NK-92 treated with Interleukin-12 subunit alpha and Interleukin-12 subunit beta, amount 100 ng/mL, for 24 hours (cell line): ENCODE measurements around the gene FREM2.

Experiments used
- DNase-seq: peaks from one replicate; lab custom pipeline; 2025; lab: John Stamatoyannopoulos, UW

Gene FREM2

DNA sequence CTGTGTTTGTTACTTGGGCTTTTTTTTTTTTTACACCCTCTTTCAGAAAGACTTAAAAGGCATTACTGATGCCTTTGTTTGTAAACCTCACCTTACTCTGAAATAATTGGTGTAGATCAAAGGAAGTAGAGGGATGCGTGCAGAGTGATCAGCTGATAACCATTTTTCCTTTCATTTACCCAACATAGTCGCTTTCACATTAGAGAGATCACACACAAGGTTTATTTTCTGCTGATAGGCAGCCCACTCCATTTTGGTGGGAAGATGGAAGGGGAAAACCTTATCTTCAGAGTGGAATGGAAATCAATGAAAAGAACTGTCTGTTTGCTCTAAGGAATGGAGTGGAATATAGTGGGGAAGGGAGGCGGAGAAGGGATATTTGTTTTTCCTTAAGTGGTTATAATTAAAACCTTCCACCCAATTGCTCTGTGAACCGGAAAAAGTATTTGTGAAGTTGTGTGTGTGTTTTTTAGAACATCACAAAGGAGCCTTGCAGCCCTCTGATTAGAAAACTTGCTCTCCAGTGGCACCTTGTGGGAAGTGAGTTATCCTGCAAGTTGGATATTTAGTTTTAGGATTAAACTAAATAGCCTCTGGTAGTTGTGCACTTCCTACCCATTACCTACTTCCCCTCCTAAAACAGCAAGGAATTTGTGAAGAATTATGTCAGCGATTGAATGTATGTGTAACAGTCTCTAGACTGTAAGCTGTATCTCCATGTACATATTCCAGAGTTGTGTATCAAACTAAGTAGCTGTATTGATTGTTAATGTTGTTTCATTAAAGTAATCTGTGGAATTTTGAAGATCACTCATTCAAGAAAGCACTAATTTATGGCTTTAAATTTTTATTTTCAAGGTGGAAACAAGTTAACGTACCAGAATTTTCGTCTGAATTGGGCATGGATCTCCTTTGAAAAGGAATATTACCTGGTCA lies 76.8 kb downstream of the FREM2 start:
- no peak for DNase-seq

DNA sequence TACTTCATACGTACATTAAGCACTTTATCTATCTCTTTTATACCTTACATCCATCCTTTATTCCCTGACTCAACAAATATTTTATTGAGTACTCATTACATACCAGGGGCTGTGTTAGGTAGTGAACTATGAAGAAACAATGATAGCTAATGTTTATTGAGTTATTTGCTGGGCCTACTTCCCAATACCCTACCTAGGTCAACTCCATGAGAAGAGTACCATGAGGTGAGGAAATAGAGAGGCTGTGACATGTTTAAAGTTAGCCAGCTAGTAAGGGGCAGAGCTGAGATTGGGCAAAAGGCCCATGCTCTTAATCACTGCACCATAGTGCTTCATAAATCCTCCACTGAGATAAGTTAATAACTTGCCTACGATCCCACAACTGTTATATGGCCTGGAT lies 79.9 kb downstream of the FREM2 start:
- DNase-seq: no peak

DNA sequence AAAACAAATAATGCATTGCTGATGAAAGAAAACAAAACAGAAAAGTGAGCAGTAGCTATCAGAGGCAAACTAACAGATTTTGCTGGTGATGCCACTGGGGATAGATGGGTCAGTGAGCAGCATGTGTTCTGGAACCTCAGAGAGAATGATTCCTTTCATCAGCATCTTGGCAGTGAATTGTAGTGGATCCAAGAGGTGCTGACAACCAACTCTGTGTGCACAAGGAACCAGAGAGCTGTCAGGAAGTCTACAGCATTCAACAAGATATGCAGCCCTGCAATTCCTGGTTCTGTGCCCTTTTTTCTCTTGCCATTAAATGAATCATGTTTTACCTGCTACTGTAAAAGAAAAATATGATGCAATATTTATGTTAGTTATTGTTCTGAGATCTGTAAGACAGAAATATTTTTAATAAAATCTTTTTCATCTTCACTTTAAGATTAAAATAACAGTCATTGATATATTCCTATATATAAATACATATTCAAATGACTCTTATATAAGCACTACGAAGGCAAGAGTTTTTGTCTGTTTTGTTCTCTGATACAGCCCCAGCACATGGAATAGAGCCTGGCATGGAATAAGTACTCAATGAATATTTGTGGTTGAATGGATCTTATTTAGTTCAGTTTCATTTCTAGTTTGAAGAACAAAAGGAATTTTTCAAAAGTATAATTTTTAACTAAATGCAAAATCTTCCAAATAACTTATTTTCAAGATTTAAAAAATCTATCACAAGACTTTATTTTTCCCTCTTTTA lies 80.8 kb downstream of the FREM2 start:
- no peak for DNase-seq

DNA sequence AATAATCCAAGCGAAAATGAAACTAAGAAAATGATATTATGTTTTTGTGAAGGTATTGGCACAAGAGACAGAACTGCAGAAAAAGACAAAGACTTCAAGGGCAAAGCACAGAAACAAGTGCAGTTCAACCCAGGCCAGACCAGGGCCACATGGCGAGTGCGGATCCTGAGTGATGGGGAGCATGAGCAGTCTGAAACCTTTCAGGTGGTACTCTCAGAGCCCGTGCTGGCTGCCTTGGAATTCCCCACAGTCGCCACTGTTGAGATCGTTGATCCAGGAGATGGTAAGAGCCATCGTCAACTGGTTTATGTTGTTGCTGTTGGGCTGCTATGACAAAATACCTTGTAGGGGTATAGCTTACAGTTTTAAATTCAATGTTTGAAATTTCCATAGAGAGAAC lies 82.6 kb downstream of the FREM2 start:
- no peak for DNase-seq

DNA sequence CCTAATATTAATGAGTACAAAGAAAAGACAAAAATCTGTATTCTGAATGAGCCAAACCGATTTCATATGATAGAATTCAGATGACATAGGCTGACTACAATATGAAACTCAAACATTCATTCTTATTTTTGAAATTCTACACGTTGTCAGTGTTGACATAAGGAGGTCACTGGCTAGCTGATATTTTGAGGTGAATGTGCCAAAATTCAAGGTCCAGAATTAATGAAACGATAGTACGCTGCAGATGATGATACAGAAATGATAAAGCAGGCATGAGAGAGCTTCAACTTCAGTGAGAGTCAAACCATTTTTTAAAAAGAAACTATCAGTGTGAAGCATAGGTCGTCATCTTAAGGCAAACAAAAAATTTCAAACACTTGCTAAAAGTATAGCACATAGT lies 88.2 kb downstream of the FREM2 start:
- no peak for DNase-seq

DNA sequence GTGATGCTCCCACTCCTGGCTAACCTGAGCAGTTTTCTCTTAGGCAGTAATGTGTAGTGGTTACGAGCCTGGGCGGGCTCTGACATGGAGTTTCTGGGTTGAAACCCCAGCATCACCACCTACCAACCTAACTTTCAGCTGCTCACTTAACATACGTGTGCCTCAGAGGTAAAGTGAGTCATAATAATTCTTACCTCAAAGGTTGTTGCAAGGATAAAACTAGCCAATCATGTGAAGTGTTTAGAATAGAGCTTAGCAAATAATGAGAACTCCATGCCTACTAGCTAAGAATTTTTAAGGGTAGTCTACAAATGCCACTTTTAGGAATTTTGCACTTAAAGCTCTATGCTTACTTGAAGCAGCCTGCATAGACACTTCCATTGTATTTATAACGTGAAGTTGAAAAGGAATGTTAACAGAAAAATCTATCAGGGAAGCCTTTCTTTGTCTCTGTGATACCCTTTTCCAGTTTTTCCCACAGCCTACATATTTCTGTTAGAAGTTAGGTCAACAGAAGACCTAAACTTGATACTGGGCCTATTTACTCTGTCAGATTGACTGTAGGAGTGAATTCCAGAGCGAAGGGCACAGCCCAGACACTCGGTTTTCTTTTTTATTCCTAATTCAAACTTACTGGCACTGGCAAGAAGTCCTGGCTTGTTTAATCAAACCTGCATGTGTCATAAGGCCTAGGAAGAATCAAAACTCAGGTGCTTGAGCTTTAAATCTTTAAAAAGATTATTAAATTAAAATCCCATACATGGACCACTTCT lies 90.7 kb downstream of the FREM2 start:
- DNase-seq: no peak

DNA sequence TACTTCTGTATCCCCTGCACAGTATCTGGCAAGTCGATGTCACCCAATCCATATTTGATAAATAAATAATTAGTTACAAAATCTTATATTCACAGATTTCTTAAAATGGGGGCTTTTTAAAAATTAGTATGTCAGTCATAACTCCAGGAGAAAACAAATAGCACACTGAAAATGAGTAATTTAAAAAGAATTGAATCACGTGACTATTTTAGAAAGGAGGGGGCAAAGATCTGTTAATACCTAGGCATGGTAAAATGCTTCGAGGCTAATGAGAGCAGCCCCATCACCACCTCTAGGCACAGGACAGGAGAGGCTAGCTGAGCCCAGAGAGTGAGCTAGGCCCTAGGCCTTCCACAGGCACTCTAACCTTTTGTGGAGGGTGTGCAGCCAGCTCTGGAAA lies 94.7 kb downstream of the FREM2 start:
- DNase-seq: no peak

DNA sequence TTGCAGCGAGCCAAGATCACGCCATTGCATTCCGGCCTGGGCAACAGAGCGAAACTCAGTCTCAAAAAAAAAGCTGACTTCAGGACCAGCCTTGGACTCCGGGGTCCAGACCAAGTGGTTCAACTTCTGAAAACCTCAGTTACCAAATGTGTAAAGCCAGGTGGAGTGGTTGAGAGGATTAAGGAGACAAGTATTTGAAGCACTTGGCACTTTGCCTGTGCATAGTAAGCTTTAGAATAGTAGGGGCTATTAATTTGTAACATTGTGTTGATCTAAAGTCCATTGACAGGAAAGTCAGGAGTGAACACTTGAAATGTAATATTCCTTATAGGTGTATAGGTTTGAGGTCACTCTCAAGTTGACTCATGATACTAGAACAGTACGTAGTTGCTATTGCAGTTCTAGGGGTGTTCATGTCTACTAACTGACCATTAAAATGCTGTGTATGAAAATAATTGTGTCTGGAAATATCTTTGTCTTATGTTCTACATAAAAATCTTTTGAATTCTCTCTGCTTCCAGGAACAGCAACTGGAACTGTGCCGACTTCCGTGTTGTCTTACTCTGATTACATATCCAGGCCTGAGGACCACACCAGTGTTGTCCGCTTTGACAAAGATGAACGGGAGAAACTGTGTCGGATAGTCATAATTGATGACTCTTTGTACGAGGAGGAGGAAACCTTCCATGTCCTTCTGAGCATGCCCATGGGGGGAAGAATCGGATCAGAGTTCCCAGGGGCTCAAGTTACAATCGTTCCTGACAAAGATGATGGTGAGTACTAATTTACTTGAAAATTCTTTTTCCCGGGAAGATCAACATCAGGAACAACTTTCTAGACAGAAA lies 97.4 kb downstream of the FREM2 start:
- no peak for DNase-seq

DNA sequence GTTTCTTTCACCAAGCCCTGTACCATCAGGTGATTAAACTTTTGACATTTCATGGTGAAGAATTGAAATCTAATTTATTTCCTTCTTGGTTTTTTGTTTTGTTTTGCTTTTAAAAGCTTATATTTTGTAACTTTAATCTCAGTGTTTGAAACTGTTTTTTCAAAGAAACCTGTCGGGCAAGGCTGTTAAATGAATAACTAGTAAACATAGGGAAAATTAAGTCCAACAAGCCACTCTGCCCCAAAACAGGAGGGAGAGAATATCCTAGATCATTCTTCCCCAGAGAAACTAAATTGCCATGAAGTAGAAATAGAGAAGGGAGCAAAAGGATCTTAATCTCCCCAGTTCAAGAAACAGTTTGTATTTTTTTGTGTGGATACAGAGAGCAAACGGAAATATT lies 98.2 kb downstream of the FREM2 start:
- no peak for DNase-seq

DNA sequence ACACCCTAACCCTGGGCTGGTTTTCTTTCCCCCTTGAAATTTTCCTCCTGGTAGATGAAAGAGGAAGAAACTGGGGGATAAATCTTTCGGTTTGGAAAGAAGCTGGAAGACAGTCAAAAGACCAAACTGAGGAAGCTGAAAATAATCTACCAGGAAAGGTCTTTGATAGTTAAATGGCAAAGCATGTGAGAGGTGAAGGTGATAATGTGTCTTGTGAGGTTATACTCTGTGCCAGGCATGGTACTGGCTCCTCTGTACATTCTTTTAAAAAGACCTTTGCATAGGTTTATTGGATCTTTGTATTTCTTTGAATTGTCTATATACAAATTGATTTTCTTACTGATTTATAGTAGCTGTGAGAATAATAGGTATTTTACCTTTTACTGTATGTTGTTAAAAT lies 98.6 kb downstream of the FREM2 start:
- DNase-seq: no peak

DNA sequence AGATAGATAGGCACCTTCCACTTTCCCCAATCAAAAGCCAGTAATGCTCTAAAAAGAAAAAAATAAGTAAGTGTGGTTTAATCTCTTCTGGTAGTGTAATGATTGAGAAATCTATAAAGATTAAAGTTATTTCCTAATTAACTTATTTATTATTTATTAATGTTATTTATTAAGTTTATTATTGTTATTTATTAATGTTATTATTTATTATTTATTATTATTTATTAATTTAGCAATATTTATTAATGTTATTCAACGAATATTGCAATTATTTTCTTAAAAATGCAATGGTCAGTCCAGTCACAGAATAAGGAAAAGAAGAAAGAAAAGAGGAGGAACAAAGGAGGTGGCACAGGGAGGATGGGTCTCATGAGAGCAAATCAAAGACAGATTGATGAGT lies 100.7 kb downstream of the FREM2 start:
- DNase-seq: no peak

DNA sequence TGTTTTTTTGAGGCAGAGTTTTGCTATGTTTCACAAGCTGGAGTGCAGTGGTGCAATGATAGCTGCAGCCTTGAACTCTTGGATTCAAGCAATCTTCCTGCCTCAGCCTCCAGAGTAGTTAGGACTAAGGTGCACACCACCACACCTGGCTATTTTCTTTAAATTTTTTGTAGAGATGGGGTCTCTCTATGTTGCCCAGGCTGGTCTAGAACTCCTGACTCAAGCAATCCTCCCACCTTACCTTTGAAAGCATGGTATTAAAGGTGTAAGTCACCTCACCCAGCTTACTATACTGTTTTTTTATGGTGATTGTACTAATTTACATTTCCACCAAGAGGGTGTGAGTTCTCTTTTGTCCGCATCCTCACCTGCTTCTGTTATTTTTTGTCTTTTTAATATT lies 110.0 kb downstream of the FREM2 start:
- no peak for DNase-seq

DNA sequence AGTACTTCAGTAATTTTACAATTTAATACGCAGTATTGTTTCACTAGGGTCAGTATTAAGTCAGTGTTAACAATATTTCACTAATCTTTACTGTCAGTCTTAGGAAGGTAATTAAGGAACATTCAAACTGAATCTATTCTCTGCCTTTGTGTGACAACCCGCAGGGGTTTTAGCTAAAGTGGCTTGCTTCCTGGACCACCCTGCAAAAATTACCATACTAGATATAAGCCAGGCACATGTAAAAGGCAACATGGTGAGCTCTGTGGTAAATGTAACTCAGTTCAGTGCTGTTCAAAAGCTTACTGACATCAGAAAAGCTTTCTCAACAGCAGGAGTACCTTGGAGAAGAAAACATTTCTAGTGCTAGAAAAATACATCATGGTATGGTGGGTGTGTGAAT lies 116.7 kb downstream of the FREM2 start:
- DNase-seq: no peak

DNA sequence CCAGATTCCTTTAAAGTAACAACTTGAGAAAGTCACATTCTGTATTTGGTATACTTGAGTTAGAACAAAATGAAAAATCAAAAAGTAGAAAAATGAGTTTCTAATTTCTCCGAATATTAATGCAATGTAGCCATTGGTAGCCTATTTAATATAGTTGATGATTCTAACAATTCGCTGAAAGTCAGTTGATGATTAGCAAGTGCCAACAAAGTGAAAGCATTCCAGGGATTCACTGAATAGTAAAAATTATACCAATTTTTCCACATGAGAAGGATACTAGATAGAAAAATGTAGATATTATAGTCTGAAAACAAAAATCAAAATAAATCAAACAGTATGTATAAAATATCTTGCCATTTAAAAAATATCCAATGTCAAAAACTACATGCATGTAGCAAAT lies 117.2 kb downstream of the FREM2 start:
- no peak for DNase-seq

DNA sequence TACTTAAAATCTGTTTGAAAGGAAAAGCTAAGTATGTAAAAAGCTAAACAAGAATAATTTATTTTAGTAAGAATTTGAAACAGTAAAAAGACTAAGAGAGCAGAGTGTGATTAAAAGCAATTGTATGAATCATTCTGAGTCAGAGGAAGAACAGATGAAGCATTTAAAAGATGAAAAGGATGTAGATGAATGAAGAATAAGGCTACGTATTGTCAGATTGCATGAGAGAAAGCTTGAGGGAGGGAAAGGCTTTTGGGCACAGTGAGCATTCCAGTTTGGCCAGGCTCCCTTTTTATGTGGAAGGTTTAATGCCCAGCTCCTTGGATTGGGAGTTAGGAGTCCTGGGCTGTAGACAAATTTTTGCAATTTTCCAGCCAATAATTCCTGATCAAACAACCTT lies 117.7 kb downstream of the FREM2 start:
- DNase-seq: no peak

DNA sequence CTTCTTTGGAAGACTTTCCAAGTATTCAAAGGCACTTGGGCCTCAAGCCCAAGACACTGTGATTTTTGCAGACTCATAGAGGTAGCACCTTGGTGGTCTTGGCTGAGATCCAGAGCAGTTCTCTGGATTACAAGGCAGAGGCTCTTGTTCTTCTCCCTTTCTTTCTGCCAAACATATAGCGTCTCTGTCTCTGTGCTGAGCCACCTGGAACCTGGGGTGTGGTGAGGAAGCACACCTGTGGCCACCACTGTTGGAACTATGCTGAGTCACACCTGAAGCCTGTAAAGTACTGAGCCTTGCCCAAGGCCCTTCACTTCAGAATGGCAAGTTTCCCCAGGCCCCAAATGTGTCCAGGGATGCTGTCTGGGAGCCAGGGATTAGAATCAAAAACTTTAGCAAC lies 127.5 kb downstream of the FREM2 start:
- DNase-seq: no peak

DNA sequence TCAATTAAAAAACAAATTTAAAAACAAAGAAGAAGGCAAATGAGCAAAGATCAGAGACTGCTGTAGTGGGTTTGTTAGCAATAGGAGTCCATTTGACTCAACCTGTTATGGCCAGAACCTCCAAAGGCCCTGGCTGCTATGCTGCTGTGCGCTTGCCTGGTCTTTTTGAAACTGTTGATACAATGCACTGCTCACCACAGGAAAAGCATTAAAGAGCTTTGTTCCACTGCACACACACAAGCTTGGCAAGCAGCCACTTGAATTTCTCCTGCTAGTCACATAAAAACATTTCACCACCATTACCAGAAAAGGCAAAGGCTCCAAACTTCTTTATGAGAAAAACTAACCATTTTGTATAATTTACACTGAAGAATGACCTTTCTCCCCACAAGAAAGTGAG lies 132.2 kb downstream of the FREM2 start:
- no peak for DNase-seq

DNA sequence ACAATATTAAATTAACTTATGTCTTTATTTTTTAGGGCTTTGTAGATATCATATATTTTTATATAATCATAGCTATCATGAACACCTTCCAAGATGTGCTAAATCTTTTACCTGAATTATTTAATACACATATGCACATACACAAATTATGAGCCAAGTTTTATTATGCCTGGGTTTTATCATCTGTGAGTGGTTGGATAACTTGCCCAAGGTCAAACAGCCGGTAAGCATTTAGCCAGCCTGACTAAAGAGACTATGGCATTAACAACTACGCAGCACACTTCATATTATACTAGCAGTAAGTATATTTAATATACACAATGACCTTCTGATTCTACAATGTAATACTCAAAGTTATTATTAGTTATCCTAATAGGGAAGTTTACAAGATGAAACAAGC lies 132.7 kb downstream of the FREM2 start:
- no peak for DNase-seq

DNA sequence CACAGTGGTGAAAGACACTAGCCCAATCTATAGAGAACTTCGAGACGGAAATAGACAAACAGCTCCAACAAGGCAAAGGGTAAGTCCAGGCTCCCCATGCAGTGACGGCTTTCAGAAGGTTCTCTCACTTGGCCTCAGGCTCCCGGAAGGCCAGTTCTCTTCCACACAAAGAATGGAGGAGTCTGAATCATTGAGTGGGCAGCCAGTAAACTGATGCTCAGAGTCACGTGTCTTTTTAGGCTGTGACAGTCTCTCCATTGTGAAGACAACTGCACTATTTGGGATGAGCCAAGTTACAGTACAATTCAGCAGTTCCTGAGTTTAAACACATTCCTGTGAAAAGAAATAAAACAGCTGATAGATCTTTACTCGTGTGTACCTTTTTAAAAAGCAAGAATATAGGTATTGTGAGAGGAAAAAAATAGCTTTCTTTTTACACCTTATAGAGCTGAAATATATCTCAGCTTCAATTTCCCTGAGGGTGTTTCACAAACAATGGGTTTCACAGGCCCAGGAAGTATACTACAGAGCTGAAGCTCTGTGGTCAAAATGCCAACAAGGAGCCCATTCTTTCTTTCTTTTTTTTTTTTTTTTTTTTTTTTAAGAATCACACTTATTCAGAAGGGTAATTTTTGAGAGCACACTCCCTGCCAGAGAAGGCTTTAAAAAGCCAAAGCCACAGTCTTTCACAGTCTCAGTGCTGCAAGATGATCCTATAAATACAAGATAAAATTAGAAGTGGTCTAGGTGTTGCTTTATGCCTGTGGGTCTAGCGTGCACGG lies 135.1 kb downstream of the FREM2 start:
- DNase-seq: no peak

DNA sequence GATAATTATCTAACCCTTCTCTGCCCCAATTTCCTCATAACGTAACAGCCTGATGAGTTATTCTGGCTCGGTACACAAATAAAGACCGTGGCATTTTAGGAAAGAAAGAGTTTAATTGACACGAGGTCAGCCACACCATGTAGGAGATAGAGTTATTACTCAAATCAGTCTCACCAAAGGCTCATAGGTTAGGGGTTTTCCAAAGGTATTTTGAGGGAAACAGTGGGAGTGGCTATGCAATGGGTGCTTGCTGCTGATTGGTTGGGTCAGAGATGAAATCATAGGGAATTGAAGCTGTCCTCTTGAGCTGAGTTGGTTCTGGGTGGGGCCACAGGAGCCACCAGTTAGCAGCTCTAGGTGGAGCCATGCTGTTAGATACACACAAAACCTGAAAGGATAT lies 137.5 kb downstream of the FREM2 start:
- DNase-seq: no peak
